GM21367 (cell line): ENCODE measurements around the gene CRKL.
"Not testable (repeated sequence)": the region's sequence is repeated elsewhere in the genome, so short reads cannot be mapped to it uniquely, and the experiment has no call there.

Experiments
- ATAC-seq: cut with Tn5 transposase; IDR thresholded peaks from one replicate; pipeline ENCODE4 v1.9.1; 2021; ENCODE audit not compliant: unreplicated experiment

The CRKL gene

GRCh38 chr22:20933910-20934309 lies 16.7 kb downstream of the CRKL start:
- ATAC-seq = no peak

GRCh38 chr22:20935049-20935448 lies 17.8 kb downstream of the CRKL start:
- not testable (repeated sequence) for ATAC-seq

DNA sequence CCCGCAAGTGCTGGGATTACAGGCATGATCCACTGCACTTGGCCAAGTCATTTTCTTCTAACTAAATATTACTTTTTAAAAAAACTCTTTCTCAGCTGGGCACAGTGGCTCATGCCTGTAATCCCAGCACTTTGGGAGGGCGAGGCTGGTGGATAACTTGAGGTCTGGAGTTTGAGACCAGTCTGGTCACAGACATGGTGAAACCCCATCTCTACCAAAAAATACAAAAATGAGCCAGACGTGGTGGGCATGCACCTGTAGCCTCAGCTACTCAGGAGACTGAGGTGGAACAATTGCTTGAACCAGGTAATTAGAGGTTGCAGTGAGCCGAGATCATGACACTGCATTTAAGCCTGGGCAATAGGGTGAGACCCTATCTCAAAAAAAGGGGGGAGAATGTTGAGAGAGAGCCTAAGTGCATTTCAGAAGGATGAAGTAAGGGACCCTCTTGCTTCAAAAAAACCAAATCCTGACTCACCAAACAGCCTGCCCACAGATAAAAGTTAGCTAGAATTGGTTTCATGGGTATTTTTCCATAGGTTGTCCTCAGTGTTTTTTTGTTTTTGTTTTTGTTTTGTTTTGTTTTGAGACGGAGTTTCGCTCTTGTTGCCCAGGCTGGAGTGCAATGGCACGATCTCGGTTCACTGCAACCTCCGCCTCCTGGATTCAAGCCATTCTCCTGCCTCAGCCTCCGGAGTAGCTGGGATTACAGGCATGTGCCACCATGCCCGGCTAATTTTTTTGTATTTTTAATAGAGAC lies 18.8 kb downstream of the CRKL start:
- ATAC-seq = not testable (repeated sequence)

- no peak for ATAC-seq
These were observed 20.0 kb downstream of the CRKL start for GRCh38 chr22:20937031-20937793.

DNA sequence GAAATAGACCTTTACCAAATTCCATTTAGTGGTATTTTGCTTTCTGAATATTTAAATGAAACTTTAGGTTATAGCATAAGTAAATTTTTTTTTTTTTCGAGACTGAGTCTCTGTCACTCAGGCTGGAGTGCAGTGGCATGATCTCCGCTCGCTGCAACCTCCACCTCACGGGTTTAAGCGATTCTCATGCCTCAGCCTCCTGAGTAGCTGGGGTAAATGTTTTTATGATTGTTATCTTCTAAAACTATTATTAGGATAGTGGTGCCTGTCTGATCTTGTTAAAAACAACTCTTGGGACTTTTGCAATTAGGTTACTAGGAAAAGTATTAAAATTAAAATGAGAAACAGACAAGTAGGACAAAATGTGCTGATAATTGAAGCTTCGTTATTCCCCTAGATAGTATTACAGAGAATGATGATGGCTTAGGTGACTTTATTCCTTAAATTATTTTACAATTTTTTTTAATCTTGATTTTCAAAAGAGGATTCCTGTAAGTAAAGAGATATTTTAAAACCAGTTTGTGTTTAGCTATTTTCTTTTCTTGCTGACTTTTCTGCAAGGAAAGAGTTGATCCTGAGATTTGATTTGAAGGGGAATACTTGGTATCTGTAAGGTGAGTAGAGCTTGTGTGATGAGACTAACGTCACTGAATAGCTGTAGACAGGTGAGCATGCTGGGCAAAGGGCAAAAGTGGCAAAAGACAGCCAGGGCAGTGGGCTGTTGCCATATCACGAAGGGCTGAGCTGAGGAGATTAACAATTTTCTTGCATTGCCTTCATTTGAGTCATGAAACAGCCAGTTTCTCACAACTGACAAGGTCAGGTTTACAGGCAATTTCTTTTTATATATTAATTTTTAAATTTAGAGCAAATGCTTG lies 20.8 kb downstream of the CRKL start:
- ATAC-seq = no peak

GRCh38 chr22:20939457-20940185 lies 22.4 kb downstream of the CRKL start:
- not testable (repeated sequence) for ATAC-seq

DNA sequence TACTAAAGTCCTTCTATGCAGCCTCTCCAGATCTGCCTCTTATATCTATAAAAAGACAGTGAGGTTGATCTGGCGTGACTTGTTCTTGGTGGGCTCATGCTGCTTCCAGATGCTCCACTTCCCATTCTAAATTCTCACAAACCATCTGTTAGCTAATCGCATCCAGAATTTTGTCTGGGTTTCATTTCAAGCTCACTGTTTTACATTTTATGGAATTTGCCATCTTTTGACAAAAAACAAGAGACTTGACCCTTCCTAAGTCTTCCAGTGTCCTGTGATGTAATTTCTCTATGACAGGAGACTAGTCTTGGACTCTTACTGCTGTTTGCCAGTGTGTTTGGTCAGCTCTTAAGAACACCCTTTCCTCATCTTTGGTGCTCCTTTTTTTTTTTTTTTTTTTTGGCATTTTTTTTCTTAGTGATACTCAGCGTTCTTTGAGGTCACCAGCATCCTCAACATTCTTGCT lies 23.0 kb downstream of the CRKL start:
- no peak for ATAC-seq

GRCh38 chr22:20940904-20941385 lies 23.7 kb downstream of the CRKL start:
- ATAC-seq = no peak

GRCh38 chr22:20942203-20942902 lies 25.1 kb downstream of the CRKL start:
- ATAC-seq = not testable (repeated sequence)

- ATAC-seq = no peak
These were observed 26.1 kb downstream of the CRKL start for GRCh38 chr22:20943104-20943933.

GRCh38 chr22:20944042-20944441 lies 26.8 kb downstream of the CRKL start:
- ATAC-seq = no peak

DNA sequence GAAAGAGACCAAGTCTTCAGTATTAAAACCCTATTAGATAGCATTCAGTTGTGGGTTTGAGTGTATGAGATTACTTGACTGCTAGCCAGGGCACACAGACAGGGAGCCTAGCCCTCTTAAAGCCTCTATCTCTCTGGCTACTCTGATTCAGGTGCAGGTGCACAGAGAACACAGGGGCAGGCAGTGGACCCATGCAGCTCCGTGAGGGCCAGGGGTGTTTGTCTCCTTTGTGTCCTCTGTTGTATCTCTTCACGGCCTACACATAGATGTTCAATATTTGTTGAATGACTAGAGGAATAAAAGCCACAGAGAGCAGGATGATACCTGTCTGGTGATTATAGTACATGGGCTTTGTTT lies 28.3 kb downstream of the CRKL start:
- no peak for ATAC-seq

- no peak for ATAC-seq
These were observed 29.1 kb downstream of the CRKL start for GRCh38 chr22:20946080-20946986.

- ATAC-seq = no peak
These were observed 29.8 kb downstream of the CRKL start for GRCh38 chr22:20946991-20947390.

DNA sequence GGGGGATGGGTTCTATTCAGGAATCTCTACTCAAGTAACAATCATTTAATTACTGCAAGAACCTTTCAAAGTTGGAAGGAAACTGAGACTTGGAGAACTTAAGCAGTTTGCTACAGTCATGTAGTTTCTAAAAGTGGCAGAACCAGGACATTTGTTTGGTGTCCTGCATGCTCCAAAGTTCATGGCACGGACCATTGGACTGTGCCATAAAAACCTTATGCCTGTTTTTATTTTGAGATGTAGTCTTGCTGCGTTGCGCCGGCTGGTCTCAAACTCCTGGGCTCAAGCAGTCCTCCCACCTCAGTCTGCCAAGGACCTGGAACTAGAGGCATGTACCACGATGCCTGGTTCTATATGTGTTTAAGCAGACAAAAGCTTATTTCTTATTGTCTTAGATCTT lies 31.2 kb downstream of the CRKL start:
- ATAC-seq = no peak

DNA sequence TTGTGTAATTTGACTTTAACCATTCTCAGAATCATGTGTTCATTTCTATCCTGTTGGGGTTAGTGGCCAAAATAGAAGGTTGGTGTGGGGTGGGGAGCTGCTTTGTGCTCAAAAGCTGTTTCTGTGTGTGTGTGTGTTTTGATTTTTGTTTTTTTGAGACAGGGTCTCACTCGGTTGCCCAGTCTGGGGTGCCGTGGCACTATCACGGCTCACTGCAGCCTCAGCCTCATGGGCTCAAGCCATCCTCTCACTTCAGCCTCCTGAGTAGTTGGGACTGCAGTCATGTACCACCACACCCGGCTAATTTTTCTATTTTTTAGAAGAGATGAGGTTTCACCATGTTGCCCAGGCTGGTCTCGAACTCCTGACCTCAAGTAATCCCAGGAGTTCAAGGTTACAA lies 31.8 kb downstream of the CRKL start:
- no peak for ATAC-seq

DNA sequence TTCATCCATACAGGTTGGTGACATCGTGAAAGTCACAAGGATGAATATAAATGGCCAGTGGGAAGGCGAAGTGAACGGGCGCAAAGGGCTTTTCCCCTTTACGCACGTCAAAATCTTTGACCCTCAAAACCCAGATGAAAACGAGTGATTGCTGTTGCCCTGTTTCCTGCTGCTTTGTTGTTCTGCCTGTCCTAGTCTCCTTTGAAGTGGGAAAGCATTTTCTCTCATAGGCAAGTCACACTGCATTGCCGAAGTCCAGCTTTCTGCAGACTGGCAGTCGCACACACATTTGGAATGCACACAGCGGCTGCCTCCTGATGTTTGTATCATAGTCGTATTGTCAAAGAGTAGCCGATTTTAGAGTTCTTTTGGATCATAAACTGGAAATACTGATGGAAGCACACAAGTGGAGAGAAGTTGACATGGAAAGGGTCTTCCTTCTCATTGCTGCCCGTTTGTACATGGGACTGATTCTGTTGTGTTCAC lies 32.5 kb downstream of the CRKL start:
- ATAC-seq = no peak
